K562 (cell line): ENCODE data around the gene CKS2. TPM values are rescaled to one million over a fixed set of nuclear protein-coding genes. Genes with fewer than 3 reads are reported as not detected.
"Not testable (repeated sequence)": the region's sequence is repeated elsewhere in the genome, so short reads cannot be mapped to it uniquely, and the experiment has no call there.

ENCODE experiments used
- ATAC-seq: fragments of 200-7000 bp; cut with Tn5 transposase; 3 replicates; pipeline ENCODE4 v1.9.1; 2020; ENCODE audit warnings: moderate library complexity
- BruUV-seq: library from RNA; stranded (reverse); fragments of 400-500 nt; replicated peaks from 2 replicates; lab custom pipeline; 2021; lab: Mats Ljungman, UMichigan
- CTCF ChIA-PET: fragments of 300-600 bp; formaldehyde crosslinking; extraction: SDS; loops from one replicate; lab custom pipeline; 2021; ENCODE audit warnings: low intra/inter-chr PET ratio; lab: Yijun Ruan, JAX
- POLR2A ChIA-PET: fragments of 300-600, 350-650 bp; sonication (Branson Sonifier 250); formaldehyde crosslinking; extraction: SDS; loops from one replicate; lab custom pipeline; 2021; ENCODE audit warnings: antibody characterized with exemption, inconsistent platforms; lab: Yijun Ruan, JAX
- DNase-seq, 4 experiments: peaks; one replicate each; pipeline versions ENCODE4 v3.0.0 to v3.0.0-alpha.2; 2011 to 2018; ENCODE audit warnings: low spot score in 3 of 4, mixed read lengths in 3 of 4; ENCODE audit errors: extremely low read depth in 1 of 4
- FAIRE-seq: peaks from 2 replicates; lab custom pipeline; 2011; peaks lifted over from hg19 to GRCh38; lab: Jason Lieb, UNC
- H2AFZ ChIP-seq: 2 replicates; pipeline ENCODE4 v1.6.0; 2011; ENCODE audit warnings: low read depth, low read length, control low read depth, inconsistent platforms
- H3K27ac ChIP-seq: fragments of 200-600 bp; 3 replicates; pipeline ENCODE4 v1.8.0; 2011; ENCODE audit warnings: low read depth, mild to moderate bottlenecking, control low read depth, inconsistent platforms, low read length, moderate library complexity, mixed read lengths; ENCODE audit errors: extremely low read depth
- H3K27me3 ChIP-seq, 2 experiments: fragments of 300-600 bp in 1 of 2; 2 replicates in 1 of 2; 3 replicates in 1 of 2; pipeline versions ENCODE4 v1.6.0 to v1.8.0; 2011; ENCODE audit warnings: inconsistent platforms in 2 of 2, low read length in 2 of 2, mild to moderate bottlenecking in 1 of 2, mixed read lengths in 1 of 2, moderate library complexity in 1 of 2; ENCODE audit not compliant: control insufficient read depth in 2 of 2, insufficient read depth in 2 of 2
- H3K36me3 ChIP-seq: fragments of 300-600 bp; 3 replicates; pipeline ENCODE4 v1.8.0; 2011; ENCODE audit warnings: mild to moderate bottlenecking, low read length, inconsistent platforms; ENCODE audit not compliant: control insufficient read depth, insufficient read depth
- H3K4me1 ChIP-seq, 2 experiments: fragments of 200-600 bp in 1 of 2; replicated peaks in 1 of 2; 2 replicates in 1 of 2; 3 replicates in 1 of 2; pipeline versions ENCODE4 v1.5.1 to v1.8.0; 2011; ENCODE audit warnings: inconsistent platforms in 2 of 2, low read length in 2 of 2, mild to moderate bottlenecking in 1 of 2, mixed read lengths in 1 of 2, moderate library complexity in 1 of 2; ENCODE audit not compliant: control insufficient read depth in 2 of 2, insufficient read depth in 2 of 2
- H3K4me2 ChIP-seq: 2 replicates; pipeline ENCODE4 v1.6.1; 2011; ENCODE audit warnings: low read length, control low read depth, inconsistent platforms, mixed read lengths; ENCODE audit not compliant: insufficient read depth
- H3K4me3 ChIP-seq: fragments of 200-600 bp; sonication (generic), shearing (Covaris generic); 2 replicates; pipeline ENCODE4 v1.5.1; 2016; ENCODE audit warnings: control low read depth, inconsistent platforms
- H3K79me2 ChIP-seq: fragments of 200-600 bp; 3 replicates; pipeline ENCODE4 v1.8.0; 2011; ENCODE audit warnings: low read length, inconsistent platforms; ENCODE audit not compliant: control insufficient read depth, insufficient read depth
- H3K9ac ChIP-seq, 2 experiments: 2 replicates each; pipeline versions ENCODE4 v1.6.0 to v1.6.1; 2011; ENCODE audit warnings: low read depth in 2 of 2, low read length in 2 of 2, control low read depth in 1 of 2, inconsistent platforms in 1 of 2, mild to moderate bottlenecking in 1 of 2, mixed read lengths in 1 of 2; ENCODE audit not compliant: insufficient read depth in 1 of 2
- H3K9me1 ChIP-seq: one replicate; pipeline ENCODE4 v1.6.0; 2011; ENCODE audit warnings: inconsistent platforms, mild to moderate bottlenecking, low read length, moderate library complexity; ENCODE audit not compliant: control insufficient read depth, insufficient read depth
- H3K9me3 ChIP-seq: replicated peaks from 2 replicates; pipeline ENCODE4 v1.5.1; 2011; ENCODE audit warnings: low read depth, low read length, inconsistent platforms; ENCODE audit not compliant: control insufficient read depth, insufficient read depth
- H4K20me1 ChIP-seq: replicated peaks from 2 replicates; pipeline ENCODE4 v1.6.1; 2011; ENCODE audit warnings: low read length, inconsistent platforms, mixed read lengths; ENCODE audit not compliant: control insufficient read depth, insufficient read depth
- ATF6 ChIP-seq: sonication (generic); formaldehyde crosslinking; IDR thresholded peaks from 2 replicates; pipeline ENCODE4 v1.4.0; 2020; ENCODE audit warnings: mild to moderate bottlenecking, missing genetic modification reagents
- BCL6 ChIP-seq: fragments of 250-450 bp; sonication (Bioruptor Pico); IDR thresholded peaks from 2 replicates; pipeline ENCODE4 v1.4.0; 2020
- FOSL1 ChIP-seq: fragments of 200-800 bp; sonication (Bioruptor generic); conservative IDR thresholded peaks from 2 replicates; pipeline ENCODE4 v1.6.1; 2016; ENCODE audit warnings: missing genetic modification characterization, missing compliant biosample characterization
- MCM7 ChIP-seq, 2 experiments: fragments of 450-650 bp; IDR thresholded peaks; 2 replicates each; pipeline ENCODE4 v1.6.1; 2016 to 2018
- PTTG1 ChIP-seq: fragments of 450-650 bp; IDR thresholded peaks from 2 replicates; pipeline ENCODE4 v1.6.1; 2016; ENCODE audit warnings: low read depth, mild to moderate bottlenecking, missing genetic modification characterization, missing compliant biosample characterization
- PURB ChIP-seq: sonication (generic); formaldehyde crosslinking; IDR thresholded peaks from 2 replicates; pipeline ENCODE4 v1.9.0; 2021; ENCODE audit warnings: low read depth, mild to moderate bottlenecking, missing genetic modification reagents
- TCF15 ChIP-seq: fragments of 250-450 bp; sonication (Bioruptor Pico); IDR thresholded peaks from 2 replicates; pipeline ENCODE4 v1.8.0; 2022; ENCODE audit warnings: moderate library complexity, mild to moderate bottlenecking, inconsistent platforms
- WGBS: fragments of 100-300 bp; shearing (Covaris generic); methylation state at CpG from one replicate; pipeline ENCODE4 v1.1.6; 2016; ENCODE audit warnings: low coverage, mixed read lengths; ENCODE audit not compliant: insufficient coverage; ENCODE audit errors: missing lambda C conversion rate; 5-methylcytosine and 5-hydroxymethylcytosine counted together
- in situ Hi-C: fragments of 300-500 bp; cut with MboI; formaldehyde crosslinking; loops from 4 replicates; pipeline ENCODE4 v1.15.0; 2018; ENCODE audit warnings: inconsistent platforms, mixed read lengths
- intact Hi-C: fragments of 100-400 bp; cut with micrococcal nuclease; formaldehyde crosslinking; loops from 2 replicates; pipeline ENCODE4 v1.14.2; 2022
- polyA plus RNA-seq, 8 experiments: library from polyadenylated mRNA; depleted of rRNA in 4 of 8; stranded (reverse) in 5 of 8; unstranded in 3 of 8; fragments of >200 nt; fragmentation: Nextera tagmentation in 2 of 8; fragmentation: Illumina TruSeq in 1 of 8; extraction: Ambion mirVana in 2 of 8; extraction: Trizol in 1 of 8; gene quantifications; 2 replicates each; pipeline versions ENCODE4 v1.2.1 to v1.2.3, GENCODE V29; 2011 to 2014; ENCODE audit warnings: inconsistent platforms in 1 of 8, missing spikeins in 1 of 8
- total RNA-seq, 7 experiments: library from RNA; depleted of rRNA in 6 of 7; stranded (reverse); fragments of >200 nt in 6 of 7; fragmentation: Illumina TruSeq in 2 of 7; extraction: Trizol in 2 of 7; gene quantifications; 2 replicates each; pipeline versions ENCODE4 v1.2.1 to v1.2.3, GENCODE V29; 2011 to 2021; ENCODE audit warnings: low replicate concordance in 1 of 7

CKS2 gene
- total and polyA plus RNA-seq, 9 of the 15 experiments (the other 6 are each of a cell fraction or from before 2014, with no cell fraction given), result 123 to 941 (median 321) TPM

DNA sequence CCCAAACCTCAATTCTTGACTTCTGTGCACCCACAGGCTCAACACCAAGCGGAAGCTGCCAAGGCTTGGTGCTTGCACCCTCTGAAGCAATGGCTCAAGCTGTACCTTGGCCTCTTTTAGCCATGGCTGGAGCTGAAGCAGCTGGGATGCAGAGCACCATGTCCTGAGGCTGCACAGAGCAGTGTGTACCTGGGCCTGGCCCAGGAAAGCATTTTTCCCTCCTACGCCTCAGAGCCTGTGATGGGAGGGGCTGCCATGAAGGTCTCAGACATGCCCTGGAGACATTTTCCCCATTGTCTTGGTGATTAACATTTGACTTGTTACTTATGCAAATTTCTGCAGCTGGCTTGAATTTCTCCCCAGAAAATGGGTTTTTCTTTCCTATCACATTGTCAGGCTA is 35.0 kb upstream of the CKS2 start:
- intact Hi-C loops, H3K4me2 ChIP-seq, CTCF ChIA-PET, DNase-seq, H3K27ac ChIP-seq, BruUV-seq, H3K9ac ChIP-seq, in situ Hi-C loops, H3K79me2 ChIP-seq, H3K27me3 ChIP-seq, H3K9me3 ChIP-seq, H2AFZ ChIP-seq, H3K9me1 ChIP-seq, H3K36me3 ChIP-seq, ATAC-seq, H4K20me1 ChIP-seq, FAIRE-seq, POLR2A ChIA-PET, H3K4me1 ChIP-seq, H3K4me3 ChIP-seq: not testable (repeated sequence)
- 5% methylated on average over 2 of the region's 2 CpGs for WGBS

DNA sequence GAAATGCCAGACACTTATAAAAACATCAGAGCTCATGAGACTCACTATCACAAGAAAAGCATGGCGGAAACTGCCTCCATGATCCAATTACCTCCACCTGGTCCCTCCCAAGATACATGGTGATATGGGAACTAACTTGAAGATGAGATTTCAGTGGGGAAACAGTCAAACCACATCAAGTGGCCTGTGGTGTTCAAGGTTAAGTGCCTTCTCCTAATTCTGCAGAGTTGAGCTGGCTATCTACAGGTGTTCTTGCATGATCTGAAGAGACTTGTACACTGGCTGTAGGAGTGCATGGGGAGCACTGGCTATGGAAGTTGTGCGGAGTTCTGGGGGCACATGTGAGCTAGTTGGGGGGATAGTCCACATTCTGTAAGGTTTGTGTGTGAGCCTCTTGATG is 34.0 kb upstream of the CKS2 start:
- Histone ChIP-seq H3K4me3 (no peak overlapping the region), H3K27me3 (no peaks in the 10 kb centered on the region), H3K79me2 (no peaks in the 10 kb centered on the region), H3K4me2 (no peak overlapping the region), H3K4me1 (peaks cover 0 to under 1% of the 10 kb centered on the region in 2 experiments; a peak in 1 of 5 replicates), H3K9me3 (no peaks in the 10 kb centered on the region), H3K27ac (no peak overlapping the region), H3K9me1 (no peaks in the 10 kb centered on the region), H3K9ac (no peak overlapping the region), H4K20me1 (no peaks in the 10 kb centered on the region), H2AFZ (no peak overlapping the region), H3K36me3 (no peaks in the 10 kb centered on the region)
- DNase-seq, result no peak
- no peak for FAIRE-seq
- TF ChIP-seq PURB (CRISPR knock-in tag) (no peak), BCL6 (CRISPR knock-in tag) (no peak), TCF15 (CRISPR knock-in tag) (no peak), PTTG1 (no peak), FOSL1 (tag) (no peak), ATF6 (CRISPR knock-in tag) (no peak), MCM7 (IDR thresholded peaks at IDR 0.05) (no peak)
- in situ Hi-C loops, result no loop called here
- CTCF ChIA-PET, result no interaction called here
- intact Hi-C loops, result no loop called here
- BruUV-seq, result no TSS peak
- POLR2A ChIA-PET, result no interaction called here
- WGBS, result 7% methylated on average over 2 of the region's 2 CpGs
- no peak for ATAC-seq
